Right renal pelvis (tissue), 4 donors: ENCODE data around the gene INPP5A. TPM values are rescaled to one million over a fixed set of nuclear protein-coding genes. Genes with fewer than 3 reads are reported as not detected.

Experiments used
- DNase-seq, 4 donors: peaks; one replicate each; pipeline ENCODE4 v3.0.0-alpha.2; 2013; ENCODE audit warnings: low read depth in 4 of 4, low spot score in 3 of 4, missing footprints in 1 of 4
- polyA plus RNA-seq, 4 donors: library from polyadenylated mRNA; unstranded; fragments of 120-200 nt; gene quantifications; one replicate each; pipeline ENCODE4 v1.2.1, GENCODE V29; 2013; ENCODE audit not compliant: insufficient read length in 4 of 4

The INPP5A gene
- polyA plus RNA-seq, 4 donors: 32.2 to 39.1 (median 36.2) TPM

DNA sequence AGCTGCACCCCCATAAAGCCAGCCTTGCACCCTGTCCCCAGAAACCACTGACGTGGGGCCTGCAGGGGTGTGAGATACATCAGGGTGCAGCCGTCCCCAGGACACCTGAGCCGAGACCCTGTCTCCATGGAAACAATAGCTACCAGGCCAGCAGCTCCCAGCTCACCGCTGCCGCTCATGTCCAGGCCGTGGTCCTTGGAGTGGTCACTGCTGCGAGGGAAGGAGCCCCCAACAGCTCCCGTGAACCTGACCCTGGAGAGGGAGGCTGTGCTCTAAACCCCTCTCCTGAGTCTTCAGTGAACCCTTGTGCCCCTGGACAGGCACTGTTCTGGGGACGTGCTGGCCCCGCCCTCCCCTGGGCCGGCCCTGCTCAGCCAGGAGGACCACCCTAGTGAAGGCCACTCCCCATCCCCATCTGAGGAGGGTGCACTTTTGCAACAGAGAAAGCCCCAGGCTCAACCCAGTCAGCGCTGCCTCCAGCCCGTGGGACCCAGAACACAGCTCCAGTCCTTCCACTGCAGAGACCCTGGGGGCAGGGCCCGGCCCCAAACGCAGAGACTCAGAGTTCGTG is 19.6 kb upstream of the INPP5A start:
- DNase-seq: no peak

DNA sequence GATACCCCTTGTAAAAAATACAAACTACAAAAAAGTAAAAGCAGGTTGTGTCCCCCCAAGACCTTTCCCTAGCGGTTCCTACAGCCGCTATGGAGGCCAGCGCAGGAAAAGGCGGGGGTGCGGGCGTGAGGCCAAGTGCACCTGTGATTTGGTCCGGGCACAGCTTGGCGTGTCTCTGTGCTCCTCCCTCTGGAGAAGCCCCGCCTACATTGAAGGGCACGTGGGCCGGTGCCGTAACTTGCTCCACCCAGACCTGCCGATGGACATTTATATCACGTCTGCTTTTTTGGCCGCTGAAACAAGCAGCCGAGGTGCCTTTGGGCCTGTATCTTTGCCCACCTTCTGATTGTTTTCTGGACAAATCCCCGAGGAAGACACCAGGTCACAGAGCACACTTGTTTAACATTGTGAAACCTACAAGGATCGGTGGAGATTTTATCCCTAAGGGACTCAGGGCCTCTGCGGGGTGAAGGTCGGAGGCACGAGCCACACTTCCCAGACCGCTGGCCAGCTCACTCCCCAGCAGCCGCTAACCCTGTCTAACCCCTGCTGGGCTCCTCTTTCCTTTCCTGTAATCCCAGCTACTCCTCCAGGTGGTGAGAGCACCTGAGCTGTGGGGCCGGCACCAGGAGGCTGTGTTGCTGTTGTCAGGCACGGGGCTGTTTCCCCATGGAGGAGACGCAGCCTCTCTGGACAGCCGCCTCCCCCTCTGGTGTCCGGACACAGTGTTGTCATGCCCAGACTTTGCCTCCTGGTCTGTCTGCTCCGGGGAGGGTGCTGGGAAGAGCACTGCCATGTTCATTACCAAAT is 18.8 kb upstream of the INPP5A start:
- DNase-seq: no peak

DNA sequence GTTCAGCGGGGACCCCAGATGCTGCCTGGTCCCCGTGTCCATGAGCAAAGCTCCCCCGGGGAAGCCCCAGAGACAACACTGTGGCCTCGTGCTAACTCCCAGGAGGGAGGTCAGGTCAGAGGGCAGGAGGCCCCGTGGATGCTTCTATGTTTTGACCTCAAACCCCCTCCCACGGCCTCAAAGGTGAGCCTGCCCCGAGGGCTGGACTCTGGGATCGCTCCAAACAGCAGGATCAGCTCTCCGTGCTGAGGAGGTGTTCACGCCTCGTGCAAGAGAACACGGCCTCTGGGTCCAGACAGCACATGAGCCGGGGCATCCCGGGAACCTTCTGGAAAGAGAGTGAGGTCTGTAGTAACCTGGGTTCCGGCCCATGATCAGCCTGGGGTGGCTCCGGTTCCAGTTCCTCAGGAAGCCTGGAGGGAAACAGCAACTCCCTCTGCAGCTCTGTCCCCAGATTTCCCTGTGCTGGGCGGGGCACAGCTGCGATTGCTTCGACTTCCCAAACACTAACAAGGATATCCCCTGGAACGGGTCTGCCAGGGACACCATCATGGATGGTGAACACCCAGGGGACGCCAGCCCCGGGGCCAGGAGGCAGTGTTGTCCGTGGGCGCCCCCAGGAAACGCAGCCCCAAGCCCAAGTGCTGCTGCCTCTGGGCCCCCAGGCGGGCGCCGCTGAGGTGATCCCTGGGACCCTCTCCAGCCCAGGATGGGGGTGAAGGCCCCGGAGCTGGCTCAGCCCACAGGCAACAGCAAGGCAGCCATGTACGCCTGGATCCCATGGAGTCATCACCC is 18.0 kb upstream of the INPP5A start:
- no peak for DNase-seq

DNA sequence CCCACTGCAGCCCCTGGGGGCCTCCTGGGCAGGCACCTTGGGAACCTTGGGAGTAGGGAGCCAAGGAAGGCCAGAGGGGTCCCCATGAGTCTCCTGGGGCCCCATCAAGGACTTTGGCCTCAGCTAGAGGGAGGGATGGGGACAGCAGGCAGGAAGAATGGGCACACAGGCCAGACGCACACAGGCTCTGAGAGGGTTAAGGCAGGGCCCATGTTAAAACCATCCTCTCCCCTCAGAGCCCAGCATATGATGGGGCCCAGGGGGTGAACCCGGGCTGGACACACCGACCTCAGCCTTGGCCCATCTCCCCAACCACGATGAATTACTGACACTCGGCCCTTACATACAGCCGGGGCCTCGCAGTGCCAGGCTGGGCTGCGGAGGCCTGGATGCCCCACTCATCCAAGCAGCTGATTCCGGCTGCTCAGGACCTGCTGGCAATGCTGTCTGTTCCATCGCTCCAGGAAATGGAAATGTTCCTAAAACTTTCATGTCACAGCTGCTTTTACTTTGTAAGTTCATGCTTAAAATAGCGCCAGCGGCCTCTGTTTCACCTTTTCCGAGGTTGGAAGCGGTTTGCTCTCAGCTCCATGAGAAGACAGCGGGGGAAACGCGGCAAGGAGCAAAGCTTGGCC is 17.3 kb upstream of the INPP5A start:
- no peak for DNase-seq

DNA sequence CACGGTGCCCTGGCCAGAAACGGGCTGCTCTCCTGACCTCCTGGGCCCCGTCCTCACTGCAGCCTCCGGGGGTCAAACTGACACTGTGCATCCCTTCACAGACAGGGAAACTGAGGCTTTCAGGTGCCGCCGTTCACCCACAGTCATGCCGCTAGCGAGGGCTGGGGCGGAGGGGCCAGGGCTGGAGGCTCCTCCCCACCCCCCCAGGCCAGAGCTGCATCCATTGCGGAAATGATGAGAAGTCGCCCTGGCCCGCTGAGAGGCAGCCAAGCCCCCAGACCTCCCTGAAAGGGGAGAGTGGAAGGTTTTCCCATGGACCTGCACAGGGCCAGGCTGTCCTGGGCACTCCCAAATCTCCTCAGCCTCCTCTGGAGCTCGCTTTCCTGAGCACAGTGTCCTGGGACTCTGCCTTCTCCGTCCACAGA is 16.5 kb upstream of the INPP5A start:
- no peak for DNase-seq

DNA sequence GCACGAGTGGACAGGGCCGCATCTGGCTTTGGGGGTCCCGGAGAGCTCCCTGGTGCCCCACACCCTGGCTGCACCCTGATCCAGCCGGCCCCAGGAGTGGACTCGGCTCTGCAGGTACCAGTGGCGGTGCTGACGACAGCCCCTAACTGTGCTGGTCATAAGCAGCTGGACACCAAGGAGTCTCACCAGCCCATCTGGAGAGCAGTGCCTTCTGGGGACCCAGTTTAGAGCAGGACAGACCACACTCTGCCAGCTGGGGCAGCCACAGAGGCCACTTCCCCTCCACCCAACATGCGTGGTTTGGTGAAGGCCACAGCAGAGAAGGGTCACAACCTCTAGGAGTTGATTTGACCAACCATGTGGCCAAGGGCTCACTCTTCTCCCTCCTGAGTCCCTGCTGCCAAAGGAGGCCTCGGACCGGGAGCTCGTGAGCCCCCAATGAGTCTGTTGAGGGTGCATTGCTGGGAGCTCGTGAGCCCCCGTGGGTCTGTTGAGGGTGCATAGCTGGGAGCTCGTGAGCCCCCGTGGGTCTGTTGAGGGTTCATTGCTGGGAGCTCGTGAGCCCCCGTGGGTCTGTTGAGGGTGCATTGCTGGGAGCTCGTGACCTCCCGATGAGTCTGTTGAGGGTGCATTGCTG is 16.0 kb upstream of the INPP5A start:
- no peak for DNase-seq

DNA sequence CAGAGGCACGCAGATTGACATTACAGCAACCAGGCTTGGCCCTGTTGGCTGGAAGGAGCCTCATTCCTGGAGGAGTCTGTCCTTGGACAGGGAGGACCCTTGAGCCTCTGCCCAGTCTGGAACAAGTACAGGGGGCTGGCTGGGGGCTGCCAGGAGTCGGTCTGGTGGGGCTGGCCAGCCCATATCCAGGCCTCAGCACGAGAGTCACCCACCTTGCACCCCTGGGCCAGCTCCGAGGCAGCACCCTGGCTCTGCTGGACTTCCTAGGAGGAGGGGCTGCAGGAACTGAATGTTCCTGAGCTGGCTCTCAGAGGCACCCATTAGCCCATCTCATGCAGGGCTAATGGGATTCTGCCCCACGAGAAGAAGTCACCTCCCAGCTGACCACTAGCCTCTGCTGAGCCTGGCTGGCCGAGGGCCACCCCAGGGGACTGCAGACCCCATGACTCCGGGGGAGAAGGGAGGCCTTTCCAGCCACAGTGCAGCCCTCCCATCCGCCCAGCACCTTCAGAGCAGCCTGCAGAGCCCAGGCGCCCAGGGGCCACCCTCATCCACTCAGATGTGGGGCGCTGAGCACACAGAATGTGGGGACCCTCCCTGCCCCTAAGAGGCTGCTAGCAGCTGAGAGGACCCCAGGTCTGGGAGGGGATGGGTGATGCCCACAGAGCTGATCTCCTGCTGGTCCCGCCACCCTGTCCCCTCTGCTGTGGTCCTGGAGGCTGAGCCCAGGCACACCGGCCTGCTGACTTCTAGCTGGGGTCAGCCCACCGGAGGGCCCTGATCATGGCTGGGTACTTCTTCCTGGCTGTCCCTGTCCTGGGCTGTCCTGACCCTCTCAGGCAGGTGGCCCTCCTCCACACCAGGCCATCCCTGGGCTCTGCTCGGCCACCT is 14.8 kb upstream of the INPP5A start:
- DNase-seq: no peak

DNA sequence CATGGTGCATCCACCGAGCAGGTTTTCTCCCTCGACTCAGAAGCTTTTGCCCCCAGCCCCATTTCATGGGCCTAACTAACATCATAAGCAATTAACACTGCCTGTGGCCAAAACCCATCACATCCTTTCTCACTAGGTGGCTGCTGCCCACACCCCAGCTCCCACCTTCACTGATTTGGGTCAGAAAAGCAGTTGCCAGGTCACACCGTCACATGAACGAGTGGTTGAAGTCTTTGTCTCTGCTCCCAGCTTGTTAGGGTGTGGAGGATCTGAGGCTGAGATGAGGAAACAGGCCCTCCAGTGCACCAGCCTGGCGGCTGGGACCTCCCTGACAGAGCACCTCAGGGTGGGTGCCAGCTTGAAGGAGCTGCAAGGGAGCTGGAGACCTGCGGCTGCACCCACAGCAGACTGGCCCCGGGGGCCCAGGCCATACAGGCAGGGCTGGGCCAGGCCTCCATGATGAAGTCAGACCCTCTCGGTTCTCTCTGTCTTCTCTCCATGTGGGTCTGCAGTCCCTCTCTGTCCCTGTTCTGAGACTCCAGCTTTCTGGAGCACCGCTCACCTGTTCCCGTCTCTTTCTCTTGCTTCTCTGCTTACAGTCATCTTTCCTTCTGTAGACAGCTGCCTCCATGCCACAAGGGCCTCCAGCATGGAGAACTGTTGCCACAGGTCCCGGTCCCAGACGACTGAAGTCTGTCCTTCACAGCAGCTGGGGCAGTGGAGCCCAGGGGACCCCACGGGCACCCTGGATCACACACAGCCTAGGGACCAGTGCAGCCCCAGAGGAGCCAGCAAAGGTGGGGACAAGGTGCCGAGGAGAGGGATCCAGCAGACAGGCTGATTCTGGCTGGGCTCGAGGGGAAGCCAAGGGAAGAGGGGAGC is 13.8 kb upstream of the INPP5A start:
- DNase-seq: no peak

DNA sequence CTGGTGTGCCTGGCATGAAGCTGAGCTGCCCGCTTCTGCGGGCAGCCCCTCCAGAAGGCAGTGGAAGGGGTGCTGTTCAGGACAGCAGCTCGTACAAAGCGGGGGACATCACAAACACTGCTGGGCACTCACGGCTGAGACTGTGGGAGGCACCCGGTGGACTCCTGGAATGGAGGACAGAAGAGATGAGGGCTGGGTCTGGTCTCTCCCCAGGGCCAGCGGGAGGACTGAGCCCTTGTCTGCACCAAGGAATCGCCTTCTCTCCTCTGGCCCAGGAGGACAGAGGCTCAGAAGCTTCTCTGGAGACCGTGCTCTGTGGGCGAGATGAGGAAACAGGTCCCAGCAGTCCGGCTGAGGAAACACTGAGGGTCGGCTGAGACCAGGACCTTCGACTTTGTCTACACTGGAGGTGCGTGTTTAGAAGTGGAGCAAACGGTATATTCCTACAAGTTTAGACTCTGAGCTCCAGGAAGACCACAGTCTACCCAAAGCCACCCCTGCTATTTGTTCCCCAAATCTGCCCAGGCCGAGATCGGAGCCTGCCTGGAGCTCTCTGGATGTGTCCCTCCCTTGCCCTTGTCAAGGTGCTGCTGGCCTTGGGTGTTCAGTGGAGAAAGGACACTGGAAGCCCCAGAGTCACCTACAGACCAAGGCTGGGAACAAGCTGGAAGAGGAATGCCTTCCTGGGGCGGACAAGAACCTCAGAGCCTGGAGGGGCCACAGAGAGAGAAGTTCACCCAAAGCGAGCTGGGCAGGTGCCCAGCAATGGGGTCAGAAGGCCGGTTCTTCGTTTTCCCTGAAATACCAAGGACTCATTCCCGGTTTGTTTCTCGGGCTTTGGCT is 12.9 kb upstream of the INPP5A start:
- DNase-seq: no peak

DNA sequence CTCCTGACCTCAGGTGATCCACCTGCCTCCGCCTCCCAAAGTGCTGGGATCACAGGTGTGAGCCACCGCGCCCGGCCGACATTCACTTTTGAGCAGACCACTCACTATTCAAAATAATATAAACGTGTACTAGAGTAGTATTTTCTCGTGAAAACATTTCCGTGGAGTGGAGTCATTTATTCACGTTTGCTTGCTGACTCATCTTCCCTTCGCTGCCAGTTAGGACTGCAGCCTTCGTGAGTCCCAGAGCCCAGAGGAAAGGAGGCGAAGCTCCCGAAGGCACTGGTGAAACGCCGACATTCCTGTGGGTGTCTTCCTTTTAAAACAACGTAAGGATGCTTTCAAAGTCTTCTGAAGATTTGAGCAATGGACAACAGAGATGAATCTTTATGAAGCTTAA is 10.9 kb upstream of the INPP5A start:
- no peak for DNase-seq

DNA sequence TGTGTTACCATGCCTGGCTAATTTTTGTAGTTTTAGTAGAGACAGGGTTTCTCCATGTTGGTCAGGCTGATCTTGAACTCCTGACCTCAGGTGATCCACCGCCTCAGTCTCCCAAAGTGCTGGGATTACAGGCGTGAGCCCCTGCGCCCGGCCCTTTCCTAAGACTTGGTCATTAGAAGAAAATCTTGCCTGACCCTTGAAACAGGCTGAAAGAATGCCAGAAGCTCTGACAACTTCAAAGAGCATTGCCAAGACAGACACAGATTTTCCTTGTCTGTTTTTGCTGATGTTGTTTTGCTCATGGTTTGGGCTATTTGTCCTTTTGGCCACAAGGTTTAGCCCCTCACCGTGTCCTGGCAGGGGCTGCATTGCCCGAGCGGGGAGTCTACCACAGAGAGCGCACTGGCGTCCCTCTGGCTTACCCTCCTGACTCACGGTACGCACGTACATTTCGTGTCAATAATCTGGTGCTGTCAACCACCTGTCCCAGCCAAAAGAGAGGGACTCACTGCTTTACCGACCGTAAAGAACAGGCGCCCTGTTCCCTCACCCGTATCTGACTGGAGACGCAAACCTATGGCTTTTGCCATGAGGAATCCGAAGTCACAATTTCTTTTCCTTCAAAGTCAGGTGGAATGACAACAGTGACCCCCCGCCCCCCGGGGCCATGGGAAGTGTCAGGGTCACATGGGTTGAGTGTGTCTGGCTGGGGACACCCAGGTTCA is 10.1 kb upstream of the INPP5A start:
- no peak for DNase-seq

DNA sequence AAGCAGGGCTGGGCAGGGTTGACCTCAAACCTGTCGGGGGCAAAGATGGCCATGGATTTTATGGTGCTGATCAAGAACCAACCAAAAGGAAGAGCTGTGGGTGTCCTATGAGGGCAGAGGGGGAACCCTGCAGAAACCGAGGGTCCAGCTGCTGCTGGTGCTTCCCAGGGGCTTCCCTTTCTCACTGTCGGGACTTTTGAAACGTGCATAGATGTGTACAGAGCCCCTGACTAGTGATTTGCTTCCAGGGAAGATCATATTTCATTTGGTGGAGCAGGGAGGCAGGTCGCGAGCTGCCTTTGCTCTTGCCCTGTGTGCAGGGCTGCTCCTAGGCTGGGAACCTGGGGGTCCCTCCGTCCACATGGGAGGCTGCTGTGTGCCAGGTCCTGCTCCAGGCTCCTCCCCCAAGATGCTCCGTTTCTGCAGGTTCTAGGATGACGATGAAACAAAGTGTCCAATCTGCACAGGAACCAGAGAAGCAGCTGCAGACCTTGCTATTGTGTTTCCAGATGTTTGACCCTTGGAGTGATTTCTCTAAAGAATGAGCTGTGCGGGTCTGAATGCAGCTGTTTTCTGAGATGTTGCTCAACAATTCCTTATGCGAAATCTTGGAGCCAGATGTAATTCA is 9.4 kb upstream of the INPP5A start:
- DNase-seq: no peak

DNA sequence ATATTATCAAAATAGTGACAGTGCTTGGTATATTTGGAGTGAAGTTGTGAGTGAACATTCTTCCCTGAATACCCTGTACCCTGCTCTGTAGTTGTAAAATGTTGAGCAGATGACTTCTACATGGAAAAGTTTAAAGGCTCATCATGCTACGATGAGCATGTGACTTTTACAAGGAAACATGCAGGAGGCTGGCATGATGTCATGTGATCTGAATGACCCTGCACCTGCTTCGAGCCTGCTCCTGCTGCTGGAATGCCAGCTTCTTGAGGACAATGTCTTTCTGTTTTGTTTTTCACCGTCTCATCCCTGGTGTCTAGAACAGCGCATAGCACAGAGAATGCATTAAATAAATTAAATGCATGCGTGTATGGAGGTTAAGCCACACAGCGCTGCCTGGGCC is 5.4 kb upstream of the INPP5A start:
- no peak for DNase-seq

DNA sequence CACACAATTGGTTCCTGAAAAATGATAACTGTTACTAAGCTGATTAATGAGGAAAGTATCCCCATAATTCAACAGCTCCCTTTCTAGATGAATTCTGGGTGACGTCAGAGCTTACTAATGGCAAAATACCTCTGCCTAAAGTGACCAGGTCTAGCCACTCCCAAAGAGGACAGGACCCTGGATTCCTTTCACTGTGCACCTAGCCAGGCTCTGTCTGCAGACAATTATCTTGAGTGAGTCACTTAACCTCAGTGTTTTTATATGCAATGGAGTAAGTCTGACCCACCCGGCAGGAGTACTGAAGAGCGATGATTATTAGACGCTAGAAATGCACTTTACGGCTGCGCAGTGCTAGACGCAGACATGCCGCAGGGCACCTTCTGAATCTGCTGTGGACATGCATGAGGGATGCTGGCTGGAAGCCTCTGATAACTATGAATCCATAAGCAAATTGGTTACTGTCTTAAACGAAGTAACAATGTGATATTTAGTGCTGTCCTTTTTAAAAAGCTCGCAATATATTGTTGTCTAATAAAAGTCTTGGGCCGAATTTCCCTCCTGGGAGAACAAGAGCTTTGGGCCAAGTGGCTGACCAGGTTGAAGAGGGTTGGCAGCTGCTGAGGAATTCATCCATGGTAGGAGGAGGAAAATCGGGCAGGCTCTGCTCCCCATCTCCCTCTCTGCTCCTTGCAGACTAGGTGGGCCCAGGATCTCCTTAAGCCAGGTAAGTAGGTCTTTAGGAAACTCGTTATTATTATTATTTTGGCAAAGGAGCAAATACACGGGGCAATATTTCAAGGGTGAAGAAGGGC is 4.6 kb upstream of the INPP5A start:
- DNase-seq: no peak

DNA sequence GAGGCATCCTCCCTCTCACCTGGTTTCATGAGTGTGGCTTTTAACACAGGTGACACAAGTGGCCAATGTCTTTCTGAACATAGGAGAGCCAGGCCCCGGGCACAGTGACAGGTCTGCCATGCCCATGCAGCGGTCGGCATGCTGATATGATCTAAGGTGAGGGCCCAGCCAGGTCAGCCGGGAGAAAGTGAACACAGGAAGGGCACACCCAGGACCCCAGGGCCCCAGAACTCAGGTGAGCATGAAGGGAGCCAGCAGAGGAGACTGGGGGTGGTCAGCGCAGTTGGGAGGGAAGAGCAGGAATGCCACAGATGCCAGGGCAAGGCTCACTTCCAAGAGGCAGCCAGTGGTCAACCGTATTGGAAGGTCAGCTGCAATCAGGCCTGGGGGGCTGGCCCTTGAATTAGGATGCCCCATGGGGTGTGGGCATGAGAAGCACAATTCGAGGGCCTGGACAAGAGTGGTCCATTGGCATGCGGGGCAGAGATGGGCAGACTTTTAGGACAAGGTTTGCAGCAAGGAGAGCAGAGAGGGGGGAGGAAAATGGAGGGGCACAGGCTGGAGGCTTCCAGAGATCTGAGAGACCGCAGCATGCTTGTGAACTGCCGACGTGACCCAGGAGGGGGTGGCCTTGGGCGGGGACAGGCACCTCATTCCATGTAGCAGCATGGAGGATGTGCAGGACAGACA is 3.9 kb upstream of the INPP5A start:
- DNase-seq: no peak
